Stomach (tissue), 4 donors: ENCODE measurements around the gene IL20.

Experiments
- CTCF ChIP-seq, 7 experiments: fragments of 450-650 bp in 4 of 7; fragments of 200-600 bp in 3 of 7; sonication (generic) in 3 of 7; IDR thresholded peaks; one replicate each; pipeline ENCODE4 v1.5.1; 2016 to 2019; ENCODE audit warnings: antibody characterized with exemption in 7 of 7, control low read depth in 2 of 7, mild to moderate bottlenecking in 1 of 7
- EP300 ChIP-seq: sonication (generic); formaldehyde crosslinking; IDR thresholded peaks from one replicate; pipeline ENCODE4 v1.6.1; 2017; ENCODE audit warnings: antibody characterized with exemption

- TF ChIP-seq CTCF (IDR thresholded peaks at IDR 0.05) = no peak
- no peak for TF ChIP-seq EP300
These were observed 21.8 kb upstream of the IL20 start for GRCh38 chr1:206843626-206844025.
